WTC11 (cell line): ENCODE measurements around the gene CD109. TPM values are rescaled to one million over a fixed set of nuclear protein-coding genes. Genes with fewer than 3 reads are reported as not detected.
"Not testable (repeated sequence)": the region's sequence is repeated elsewhere in the genome, so short reads cannot be mapped to it uniquely, and the experiment has no call there.

Source experiments
- ATAC-seq: fragments of 200-7000 bp; cut with Tn5 transposase; 2 replicates; pipeline ENCODE4 v1.10.0; 2021; ENCODE audit warnings: mild to moderate bottlenecking, moderate library complexity
- CTCF ChIA-PET: fragments of 300-600 bp; sonication (Branson Sonifier 250); formaldehyde crosslinking; loops from one replicate; lab custom pipeline; 2021; ENCODE audit warnings: antibody characterized with exemption; lab: Charles Lee
- POLR2A ChIA-PET: fragments of 350-600 bp; sonication (Branson Sonifier 250); formaldehyde crosslinking; loops from one replicate; lab custom pipeline; 2021; ENCODE audit warnings: antibody characterized with exemption; lab: Charles Lee
- DNase-seq: peaks from one replicate; pipeline ENCODE4 v3.0.0; 2021; ENCODE audit warnings: low spot score
- H3K27ac Mint-ChIP-seq: 2 replicates; pipeline ENCODE4 v1.8.0; 2021; ENCODE audit warnings: mixed read lengths
- H3K27me3 Mint-ChIP-seq: 2 replicates; pipeline ENCODE4 v1.8.0; 2021; ENCODE audit warnings: low read depth, mild to moderate bottlenecking, moderate library complexity, mixed read lengths
- H3K36me3 Mint-ChIP-seq: 2 replicates; pipeline ENCODE4 v1.8.0; 2021; ENCODE audit warnings: mixed read lengths
- H3K4me1 Mint-ChIP-seq: 2 replicates; pipeline ENCODE4 v1.8.0; 2022; ENCODE audit warnings: mixed read lengths
- H3K4me3 Mint-ChIP-seq: 2 replicates; pipeline ENCODE4 v1.8.0; 2021; ENCODE audit warnings: mild to moderate bottlenecking, moderate library complexity, mixed read lengths
- H3K9me3 Mint-ChIP-seq: 2 replicates; pipeline ENCODE4 v1.8.0; 2021; ENCODE audit warnings: mixed read lengths
- FOXP1 ChIP-seq: sonication (generic); formaldehyde crosslinking; IDR thresholded peaks from 2 replicates; pipeline ENCODE4 v1.8.0; 2022; ENCODE audit warnings: missing genetic modification reagents, mild to moderate bottlenecking, moderate library complexity, borderline replicate concordance
- FOXP4 ChIP-seq: sonication (generic); formaldehyde crosslinking; IDR thresholded peaks from 2 replicates; pipeline ENCODE4 v1.8.0; 2022; ENCODE audit warnings: mild to moderate bottlenecking, missing genetic modification reagents
- NFE2L1 ChIP-seq: sonication (generic); formaldehyde crosslinking; IDR thresholded peaks from 2 replicates; pipeline ENCODE4 v1.8.1; 2023; ENCODE audit warnings: missing genetic modification reagents
- PREB ChIP-seq: sonication (generic); formaldehyde crosslinking; IDR thresholded peaks from 2 replicates; pipeline ENCODE4 v1.8.1; 2022; ENCODE audit warnings: mild to moderate bottlenecking, missing genetic modification reagents, moderate library complexity, borderline replicate concordance
- SMAD3 ChIP-seq: sonication (generic); formaldehyde crosslinking; IDR thresholded peaks from 2 replicates; pipeline ENCODE4 v1.8.0; 2022; ENCODE audit warnings: missing genetic modification reagents, mild to moderate bottlenecking, borderline replicate concordance
- SP1 ChIP-seq: sonication (generic); formaldehyde crosslinking; conservative IDR thresholded peaks from 2 replicates; pipeline ENCODE4 v1.8.1; 2022; ENCODE audit warnings: missing genetic modification reagents
- USF2 ChIP-seq: sonication (generic); formaldehyde crosslinking; IDR thresholded peaks from 2 replicates; pipeline ENCODE4 v1.8.1; 2023; ENCODE audit warnings: mild to moderate bottlenecking, missing genetic modification reagents, moderate library complexity
- ZNF416 ChIP-seq: fragments of 250-450 bp; sonication (Bioruptor Pico); IDR thresholded peaks from 2 replicates; pipeline ENCODE4 v1.9.0; 2021; ENCODE audit warnings: mild to moderate bottlenecking, inconsistent platforms
- total RNA-seq: library from RNA; stranded (reverse); gene quantifications from 3 replicates; pipeline ENCODE4 v1.2.3, GENCODE V29; 2021
- TF ChIP-seq, protein P1 (sequence below): fragments of 250-450 bp; sonication (Bioruptor Pico); IDR thresholded peaks from 2 replicates; pipeline ENCODE4 v1.8.0; 2021; ENCODE audit warnings: mild to moderate bottlenecking
- TF ChIP-seq, protein P2 (sequence below): sonication (generic); formaldehyde crosslinking; IDR thresholded peaks from 2 replicates; pipeline ENCODE4 v1.8.0; 2022; ENCODE audit warnings: mild to moderate bottlenecking, missing genetic modification reagents

Gene CD109
- total RNA-seq, 1 experiment from 2014 or later: 4.5 TPM

DNA sequence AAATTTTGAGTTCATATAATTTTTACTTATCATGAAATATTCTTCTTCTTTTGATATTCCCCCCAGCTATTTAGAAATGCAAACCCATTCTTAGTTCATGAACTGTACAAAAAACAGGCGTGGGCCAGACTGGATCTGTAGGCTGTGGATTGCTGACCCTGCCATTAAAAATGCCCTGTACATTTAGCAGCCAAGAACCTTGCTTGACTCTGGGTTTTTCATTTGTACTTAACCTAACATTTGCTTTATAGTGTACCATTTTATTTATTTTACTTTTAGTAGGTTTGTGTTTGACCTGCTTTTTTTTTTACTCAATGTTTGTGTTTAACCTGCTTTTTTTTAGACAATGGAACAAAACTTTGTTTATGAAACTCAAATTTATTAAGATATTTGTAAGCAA is 14.9 kb downstream of the CD109 start:
- H3K9me3 Mint-ChIP-seq: no peaks in the 10 kb centered on the region
- ChIA-PET POLR2A (no interaction called here), CTCF (no interaction called here)
- H3K27ac Mint-ChIP-seq: no peak overlapping the region
- no peak overlapping the region for H3K4me3 Mint-ChIP-seq
- no peaks in the 10 kb centered on the region for H3K27me3 Mint-ChIP-seq
- H3K4me1 Mint-ChIP-seq: peaks cover 23% of the 10 kb centered on the region
- no peak for DNase-seq
- H3K36me3 Mint-ChIP-seq: no peaks in the 10 kb centered on the region
- TF ChIP-seq PREB (CRISPR knock-in tag): no peak
- ATAC-seq: no peak

DNA sequence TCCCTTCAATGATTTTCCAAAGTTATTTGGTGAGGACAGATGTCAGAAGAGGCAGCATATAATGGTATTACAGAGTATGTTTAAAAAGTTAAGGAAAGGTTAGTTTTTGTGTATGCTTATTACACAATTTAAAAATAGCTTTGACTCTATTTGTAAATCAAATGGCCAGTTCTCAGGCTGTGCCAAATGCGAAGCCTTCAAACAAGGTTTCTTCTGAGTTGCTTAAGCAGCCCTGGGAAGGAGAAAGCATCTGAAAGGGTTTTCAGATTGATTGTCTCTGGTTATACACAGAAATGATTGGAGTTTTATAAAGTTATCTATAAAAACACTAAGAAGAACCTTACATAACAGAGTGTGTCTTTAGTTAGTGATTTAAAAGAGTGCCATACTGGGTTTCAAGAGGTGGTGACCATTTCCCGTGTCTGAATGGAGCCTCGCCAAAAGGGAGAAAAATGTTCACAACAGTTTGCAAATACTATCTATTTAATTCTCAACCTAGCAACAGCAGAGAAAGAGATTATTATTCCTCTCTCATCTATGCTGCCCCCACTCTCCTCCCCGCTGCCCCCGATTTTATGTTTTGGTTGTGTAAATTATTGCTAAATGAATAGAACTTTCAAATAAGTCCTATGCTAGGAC is 16.7 kb downstream of the CD109 start:
- no peaks in the 10 kb centered on the region for H3K27me3 Mint-ChIP-seq

GRCh38 chr6:73713426-73714147 is 17.6 kb downstream of the CD109 start:
- no peak for DNase-seq
- no peak overlapping the region for H3K27ac Mint-ChIP-seq
- peaks cover 23% of the 10 kb centered on the region for H3K4me1 Mint-ChIP-seq
- TF ChIP-seq SP1 (CRISPR knock-in tag) (no peak), FOXP4 (CRISPR knock-in tag) (no peak), NFE2L1 (CRISPR knock-in tag) (no peak), USF2 (no peak)
- no peak overlapping the region for H3K4me3 Mint-ChIP-seq
- H3K9me3 Mint-ChIP-seq: no peaks in the 10 kb centered on the region
- no peaks in the 10 kb centered on the region for H3K27me3 Mint-ChIP-seq
- no peak for ATAC-seq
- POLR2A ChIA-PET: no interaction called here
- no peaks in the 10 kb centered on the region for H3K36me3 Mint-ChIP-seq
- CTCF ChIA-PET: interaction anchor here (1.0 to 1.9 kb wide), 4 partner anchors 8 to 38 kb away, joined by 3 to 15 read pairs (median 3); no protein-coding TSS in a partner anchor

More for the DNA sequence above, 16.7 kb downstream of the CD109 start:
- Mint-ChIP-seq H3K27ac (0 out of 2 replicates have a peak overlapping the region, but pooled peaks have one; percentile 53), H3K9me3 (no peaks in the 10 kb centered on the region), H3K4me1 (peaks cover 23% of the 10 kb centered on the region), H3K36me3 (no peaks in the 10 kb centered on the region), H3K4me3 (no peak overlapping the region)
- ATAC-seq (no peak), DNase-seq (no peak)
- ChIA-PET POLR2A (no interaction called here), CTCF (interaction anchor here (1.9 kb wide), 1 partner anchor 21 kb away, joined by 15 read pairs; no protein-coding TSS in a partner anchor)
- TF ChIP-seq FOXP1 (CRISPR knock-in tag): no peak
- TF ChIP-seq, protein P1, sequence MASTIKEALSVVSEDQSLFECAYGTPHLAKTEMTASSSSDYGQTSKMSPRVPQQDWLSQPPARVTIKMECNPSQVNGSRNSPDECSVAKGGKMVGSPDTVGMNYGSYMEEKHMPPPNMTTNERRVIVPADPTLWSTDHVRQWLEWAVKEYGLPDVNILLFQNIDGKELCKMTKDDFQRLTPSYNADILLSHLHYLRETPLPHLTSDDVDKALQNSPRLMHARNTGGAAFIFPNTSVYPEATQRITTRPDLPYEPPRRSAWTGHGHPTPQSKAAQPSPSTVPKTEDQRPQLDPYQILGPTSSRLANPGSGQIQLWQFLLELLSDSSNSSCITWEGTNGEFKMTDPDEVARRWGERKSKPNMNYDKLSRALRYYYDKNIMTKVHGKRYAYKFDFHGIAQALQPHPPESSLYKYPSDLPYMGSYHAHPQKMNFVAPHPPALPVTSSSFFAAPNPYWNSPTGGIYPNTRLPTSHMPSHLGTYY (CRISPR knock-in tag): no peak
- TF ChIP-seq, protein P2, sequence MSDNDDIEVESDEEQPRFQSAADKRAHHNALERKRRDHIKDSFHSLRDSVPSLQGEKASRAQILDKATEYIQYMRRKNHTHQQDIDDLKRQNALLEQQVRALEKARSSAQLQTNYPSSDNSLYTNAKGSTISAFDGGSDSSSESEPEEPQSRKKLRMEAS: no peak
- no peak for TF ChIP-seq ZNF416 (CRISPR knock-in tag)
- TF ChIP-seq SMAD3 (CRISPR knock-in tag): no peak

DNA sequence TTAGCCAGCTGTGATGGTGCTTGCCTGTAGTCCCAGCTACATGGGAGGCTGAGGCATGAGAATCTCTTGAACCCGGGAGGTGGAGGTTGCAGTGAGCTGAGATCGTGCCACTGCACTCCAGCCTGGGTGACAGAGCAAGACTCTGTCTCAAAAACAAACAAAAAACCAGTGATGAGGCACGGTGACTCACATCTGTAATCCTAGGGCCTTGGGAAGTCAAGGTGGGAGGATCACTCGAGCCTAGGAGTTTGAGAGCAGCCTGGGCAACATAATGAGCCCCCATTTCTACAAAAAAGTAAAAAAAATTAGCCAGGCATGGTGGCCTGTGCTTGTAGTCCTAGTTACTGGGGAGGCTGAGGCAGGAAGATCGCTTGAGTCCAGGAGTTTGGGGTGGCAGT is 19.1 kb downstream of the CD109 start:
- H3K4me1 Mint-ChIP-seq: peaks cover 23% of the 10 kb centered on the region
- DNase-seq, ATAC-seq, H3K4me3 Mint-ChIP-seq, H3K27me3 Mint-ChIP-seq, H3K36me3 Mint-ChIP-seq, H3K9me3 Mint-ChIP-seq, CTCF ChIA-PET, H3K27ac Mint-ChIP-seq: not testable (repeated sequence)
- POLR2A ChIA-PET: interaction anchor here (0.7 kb wide), 1 partner anchor 704 kb away, joined by 5 read pairs; no protein-coding TSS in a partner anchor
